HG03378 (cell line): Measurements from ENCODE around the gene TCEANC.

Experiments
- ATAC-seq: cut with Tn5 transposase; IDR thresholded peaks from one replicate; pipeline ENCODE4 v1.9.1; 2021; ENCODE audit warnings: mild to moderate bottlenecking, moderate library complexity; ENCODE audit not compliant: unreplicated experiment

TCEANC gene

DNA sequence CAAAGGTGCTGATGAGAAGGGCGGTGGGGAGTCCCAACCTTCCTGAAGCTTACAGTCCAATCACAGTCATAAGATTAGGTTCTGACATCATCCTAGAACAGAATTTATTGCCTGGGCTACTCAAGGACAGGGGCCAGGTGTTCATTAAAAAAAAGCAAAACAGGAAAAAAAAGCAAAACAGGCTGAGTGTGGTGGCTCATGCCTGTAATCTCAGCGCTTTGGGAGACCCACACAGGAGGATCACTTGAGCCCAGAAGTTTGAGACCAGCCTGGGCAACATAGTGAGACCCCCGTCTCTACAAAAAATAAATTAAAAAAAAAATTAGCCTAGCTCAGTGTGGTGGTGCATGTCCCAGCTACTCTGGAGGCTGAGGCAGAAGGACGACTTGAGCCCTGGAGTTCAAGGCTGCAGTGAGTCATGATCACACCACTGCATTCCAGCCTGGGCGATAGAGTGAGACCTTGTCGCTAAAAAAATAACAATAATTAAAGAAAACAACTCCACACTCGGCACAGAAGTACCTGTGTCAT is 39.0 kb downstream of the TCEANC start:
- ATAC-seq, result no peak

- ATAC-seq, result no peak
Measured at GRCh38 chrX:13692771-13693231, 39.9 kb downstream of the TCEANC start.

- no peak for ATAC-seq
Measured at GRCh38 chrX:13693341-13693961, 40.5 kb downstream of the TCEANC start.

DNA sequence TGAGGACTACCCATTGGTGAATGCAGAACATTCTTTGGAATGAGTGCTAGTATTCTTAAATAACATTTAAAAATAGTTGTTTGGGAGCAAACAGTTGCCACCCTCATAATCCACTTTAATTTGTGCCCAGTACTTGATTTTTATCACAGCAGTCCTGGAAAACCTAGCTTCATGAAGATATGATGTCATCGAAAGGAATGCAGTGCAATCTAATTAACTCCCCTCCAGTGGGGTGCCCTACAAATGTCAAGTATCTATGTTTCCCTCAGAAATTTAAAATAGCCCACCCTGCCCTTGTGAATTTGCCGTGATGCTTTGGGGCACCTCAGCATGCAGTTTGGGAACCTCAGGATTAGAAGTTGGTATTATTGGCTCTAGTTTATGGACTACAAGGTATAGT is 41.4 kb downstream of the TCEANC start:
- ATAC-seq, result no peak

DNA sequence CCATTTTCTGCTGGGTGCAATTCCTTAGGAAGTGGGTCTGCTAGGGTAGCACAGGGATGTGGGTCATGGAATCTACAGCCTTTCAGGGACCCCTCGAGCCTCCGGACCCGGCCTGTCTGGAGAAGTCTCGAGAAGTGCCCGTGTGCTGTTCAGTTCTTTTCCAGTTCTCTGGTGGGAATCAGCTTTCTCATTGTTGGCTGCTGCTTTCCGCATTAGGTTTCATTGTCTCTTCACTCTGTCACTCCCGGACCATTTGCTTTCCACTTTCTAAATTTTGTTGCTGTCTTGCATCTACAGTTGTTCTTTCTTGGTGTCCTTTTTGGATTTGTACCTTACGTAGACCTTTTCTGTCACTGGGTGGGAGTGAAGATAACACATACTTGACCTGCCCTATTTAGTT is 42.0 kb downstream of the TCEANC start:
- no peak for ATAC-seq

GRCh38 chrX:13695601-13696115 is 42.7 kb downstream of the TCEANC start:
- no peak for ATAC-seq

GRCh38 chrX:13697455-13697854 is 44.5 kb downstream of the TCEANC start:
- peak; percentile 63 for ATAC-seq

- ATAC-seq, result no peak
Measured at GRCh38 chrX:13697976-13698375, 45.0 kb downstream of the TCEANC start.

- no peak for ATAC-seq
Measured at GRCh38 chrX:13698432-13698831, 45.5 kb downstream of the TCEANC start.

- no peak for ATAC-seq
Measured at GRCh38 chrX:13699183-13699826, 46.4 kb downstream of the TCEANC start.

- ATAC-seq, result no peak
Measured at GRCh38 chrX:13700380-13700779, 47.4 kb downstream of the TCEANC start.

DNA sequence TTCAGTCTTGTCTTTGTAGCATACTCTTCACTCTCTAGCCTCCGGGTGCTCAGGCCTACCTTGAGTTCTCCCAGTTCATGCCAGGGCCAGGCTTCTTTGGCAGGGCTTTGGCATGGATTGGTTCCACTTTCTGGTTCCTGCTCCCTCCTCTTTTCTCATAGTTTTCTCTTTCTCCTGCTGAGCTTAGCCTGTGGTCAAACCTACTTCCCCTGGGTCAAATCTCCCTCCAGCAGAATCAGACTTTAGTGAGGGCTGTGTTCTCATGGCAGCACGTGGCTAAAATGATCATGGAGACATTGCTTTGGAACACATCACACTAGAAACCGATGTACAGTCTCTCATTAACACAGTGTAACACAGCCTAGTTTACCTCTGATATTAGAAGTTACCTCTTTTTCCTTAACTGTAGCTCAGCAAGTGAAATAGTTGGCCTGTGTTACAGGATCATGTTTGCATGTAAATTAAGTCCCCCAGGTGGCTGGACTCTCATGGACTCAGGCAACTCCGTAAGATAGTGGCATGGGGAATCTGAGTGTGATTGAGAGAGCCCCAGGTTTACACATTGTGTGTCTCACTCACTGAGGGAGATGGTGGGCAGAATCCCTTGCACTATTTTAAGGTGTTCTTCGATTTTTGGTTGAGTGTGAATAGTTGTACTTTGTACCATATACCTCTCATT is 49.3 kb downstream of the TCEANC start:
- no peak for ATAC-seq

- no peak for ATAC-seq
Measured at GRCh38 chrX:13703135-13703534, 50.2 kb downstream of the TCEANC start.

DNA sequence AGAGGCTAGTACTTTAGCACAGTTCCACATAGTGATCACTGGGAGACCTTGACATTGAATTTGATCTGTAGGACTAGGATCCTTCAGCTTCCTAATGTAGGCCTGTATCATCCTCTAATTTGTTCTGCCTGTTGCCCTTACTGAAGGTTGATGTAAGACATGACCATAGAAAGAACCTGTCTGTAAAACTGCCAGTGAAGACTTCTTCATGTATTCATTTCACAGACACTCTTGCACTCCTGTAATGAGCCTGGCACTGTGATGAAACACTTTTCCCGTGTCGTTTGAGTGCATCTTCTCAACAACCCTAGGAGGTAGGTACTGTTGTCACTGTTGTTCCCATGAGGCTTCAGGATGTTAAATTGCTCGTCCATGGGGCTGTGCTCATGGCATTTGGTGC is 50.6 kb downstream of the TCEANC start:
- ATAC-seq, result no peak

DNA sequence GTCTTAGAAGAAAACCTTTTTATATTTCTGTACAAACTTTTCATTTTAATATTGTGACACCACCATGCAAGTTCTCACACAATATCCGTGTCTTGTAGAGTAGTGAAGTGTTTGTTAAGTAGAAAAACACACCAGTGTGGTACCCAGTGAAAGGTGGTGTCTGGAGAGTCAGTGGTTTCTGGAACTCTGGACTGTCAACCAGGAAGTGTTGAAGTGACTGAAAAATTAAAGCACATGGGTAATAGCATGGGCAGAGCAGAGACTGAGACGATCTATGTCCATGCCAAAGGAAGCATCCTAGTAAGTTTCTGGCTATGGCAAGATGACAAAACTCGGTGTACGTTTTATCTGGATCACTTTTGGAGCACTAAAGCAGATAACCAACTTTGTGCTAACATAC is 58.2 kb downstream of the TCEANC start:
- ATAC-seq, result no peak
